ENCODE data around the gene CRYBG3. TPM values are rescaled to one million over a fixed set of nuclear protein-coding genes. Genes with fewer than 3 reads are reported as not detected.

CRYBG3 gene
- total RNA-seq, 1 donor: 23.9 TPM

DNA sequence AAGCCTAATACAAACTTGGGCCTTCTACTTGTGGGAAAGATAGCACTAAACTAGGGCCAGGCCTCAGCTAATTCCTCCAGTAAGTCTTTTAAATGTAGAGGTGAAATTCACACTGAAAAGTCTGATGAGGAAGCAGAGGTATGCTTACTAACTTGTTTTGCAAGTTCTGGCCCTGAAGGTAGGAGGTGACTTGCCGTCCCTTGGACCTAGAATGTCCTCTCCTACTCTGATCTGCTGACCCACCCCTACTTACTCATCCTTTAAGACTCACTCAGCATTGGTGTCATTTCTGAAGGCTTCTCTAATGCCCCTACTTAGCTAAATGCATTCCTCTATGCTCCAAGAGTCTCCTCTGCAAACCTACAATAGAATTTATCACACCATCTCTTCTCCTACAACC is 131.1 kb downstream of the CRYBG3 start:
- no peak overlapping the region for H3K4me3 ChIP-seq (ENCODE audit: low read depth, low read length)
- DNase-seq (ENCODE audit: low read depth): no peak
- TF ChIP-seq, protein P1, sequence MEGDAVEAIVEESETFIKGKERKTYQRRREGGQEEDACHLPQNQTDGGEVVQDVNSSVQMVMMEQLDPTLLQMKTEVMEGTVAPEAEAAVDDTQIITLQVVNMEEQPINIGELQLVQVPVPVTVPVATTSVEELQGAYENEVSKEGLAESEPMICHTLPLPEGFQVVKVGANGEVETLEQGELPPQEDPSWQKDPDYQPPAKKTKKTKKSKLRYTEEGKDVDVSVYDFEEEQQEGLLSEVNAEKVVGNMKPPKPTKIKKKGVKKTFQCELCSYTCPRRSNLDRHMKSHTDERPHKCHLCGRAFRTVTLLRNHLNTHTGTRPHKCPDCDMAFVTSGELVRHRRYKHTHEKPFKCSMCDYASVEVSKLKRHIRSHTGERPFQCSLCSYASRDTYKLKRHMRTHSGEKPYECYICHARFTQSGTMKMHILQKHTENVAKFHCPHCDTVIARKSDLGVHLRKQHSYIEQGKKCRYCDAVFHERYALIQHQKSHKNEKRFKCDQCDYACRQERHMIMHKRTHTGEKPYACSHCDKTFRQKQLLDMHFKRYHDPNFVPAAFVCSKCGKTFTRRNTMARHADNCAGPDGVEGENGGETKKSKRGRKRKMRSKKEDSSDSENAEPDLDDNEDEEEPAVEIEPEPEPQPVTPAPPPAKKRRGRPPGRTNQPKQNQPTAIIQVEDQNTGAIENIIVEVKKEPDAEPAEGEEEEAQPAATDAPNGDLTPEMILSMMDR (IDR thresholded peaks at IDR 0.05; ENCODE audit: insufficient read depth, low read length): no peak

DNA sequence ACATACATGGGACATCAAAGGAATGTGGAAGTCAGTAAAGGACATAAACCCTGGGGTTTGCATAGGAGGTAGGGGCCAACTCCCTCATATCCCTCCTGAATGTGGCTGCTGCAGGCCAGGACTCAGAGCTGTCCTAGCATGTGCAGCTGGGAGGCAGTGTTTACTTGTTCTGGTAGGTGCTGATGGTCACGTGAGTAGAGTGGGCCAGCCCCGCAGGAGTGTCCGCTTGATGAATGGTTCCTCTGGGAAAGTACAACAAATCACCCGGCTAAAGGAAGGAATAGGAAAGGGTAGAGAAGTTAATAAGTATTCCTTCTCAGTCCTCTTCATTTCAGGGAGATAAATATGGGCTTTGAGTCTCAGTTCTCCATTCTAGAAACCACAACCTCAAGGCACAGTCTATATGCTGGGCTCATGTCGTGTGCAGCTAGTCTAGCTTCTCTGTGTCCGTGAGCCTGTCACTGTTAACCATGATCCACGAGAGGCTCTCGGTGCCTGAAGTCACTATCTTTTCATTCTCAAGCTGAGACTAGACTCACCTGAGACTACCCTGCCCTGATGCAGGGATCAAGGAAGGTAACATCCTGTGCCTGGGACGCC is 132.5 kb downstream of the CRYBG3 start:
- TF ChIP-seq, protein P1 (IDR thresholded peaks at IDR 0.05; ENCODE audit: insufficient read depth, low read length): no peak
- H3K4me3 ChIP-seq (ENCODE audit: low read depth, low read length): no peak overlapping the region
- no peak for DNase-seq (ENCODE audit: low read depth)

DNA sequence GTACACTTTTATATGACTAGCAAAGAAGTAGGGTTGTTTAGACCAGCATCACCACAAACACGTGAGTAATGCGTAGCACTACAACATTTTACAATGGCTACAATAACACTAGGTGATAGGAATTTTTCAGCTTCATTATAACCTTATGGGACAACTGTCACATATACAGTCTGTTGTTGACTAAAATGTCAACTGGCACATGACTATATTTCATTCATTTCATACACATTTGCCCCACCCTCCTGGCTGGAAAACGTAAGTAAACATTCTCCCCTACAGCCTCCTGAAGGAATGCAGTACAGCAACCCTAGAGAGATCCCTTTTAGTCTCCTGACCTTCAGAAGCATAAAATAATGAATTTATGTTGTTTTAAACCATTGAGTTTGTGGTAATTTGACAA is 134.2 kb downstream of the CRYBG3 start:
- H3K4me3 ChIP-seq (ENCODE audit: low read depth, low read length): no peak overlapping the region
- TF ChIP-seq, protein P1 (IDR thresholded peaks at IDR 0.05; ENCODE audit: insufficient read depth, low read length): no peak
- no peak for DNase-seq (ENCODE audit: low read depth)

DNA sequence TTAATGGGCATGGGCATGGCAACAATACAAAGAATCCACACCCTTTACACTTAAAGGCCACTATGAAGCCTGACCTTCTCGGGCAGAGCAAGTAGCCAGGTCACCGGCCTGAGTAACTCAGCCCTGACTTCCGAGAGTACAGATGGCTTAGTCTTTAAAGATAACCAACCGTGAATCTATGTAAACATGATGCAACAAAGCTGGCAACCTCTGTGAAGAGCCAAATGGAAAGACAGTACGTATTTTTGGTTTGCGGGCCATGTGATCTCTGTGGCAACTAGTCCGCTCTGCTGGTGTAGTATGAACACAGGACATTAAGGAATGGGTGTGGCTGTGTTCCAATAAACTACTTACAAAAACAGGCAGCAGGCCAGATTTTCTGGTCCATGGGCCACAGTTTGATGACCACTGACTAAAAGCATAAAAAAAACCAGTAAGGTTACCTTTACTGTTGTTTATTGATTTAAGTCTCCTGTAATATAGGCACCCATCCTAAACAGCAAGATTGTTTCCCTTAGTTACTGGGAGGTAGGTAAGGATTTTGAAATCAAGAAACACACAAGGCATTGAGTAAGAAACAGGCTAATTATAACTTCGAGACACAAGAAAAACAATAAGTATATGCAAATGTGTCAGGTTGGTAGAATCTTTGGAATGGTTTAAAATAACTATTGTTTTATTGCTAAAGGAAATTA is 136.0 kb downstream of the CRYBG3 start:
- TF ChIP-seq, protein P1 (IDR thresholded peaks at IDR 0.05; ENCODE audit: insufficient read depth, low read length): no peak
- no peak for DNase-seq (ENCODE audit: low read depth)
- H3K4me3 ChIP-seq (ENCODE audit: low read depth, low read length): no peak overlapping the region

DNA sequence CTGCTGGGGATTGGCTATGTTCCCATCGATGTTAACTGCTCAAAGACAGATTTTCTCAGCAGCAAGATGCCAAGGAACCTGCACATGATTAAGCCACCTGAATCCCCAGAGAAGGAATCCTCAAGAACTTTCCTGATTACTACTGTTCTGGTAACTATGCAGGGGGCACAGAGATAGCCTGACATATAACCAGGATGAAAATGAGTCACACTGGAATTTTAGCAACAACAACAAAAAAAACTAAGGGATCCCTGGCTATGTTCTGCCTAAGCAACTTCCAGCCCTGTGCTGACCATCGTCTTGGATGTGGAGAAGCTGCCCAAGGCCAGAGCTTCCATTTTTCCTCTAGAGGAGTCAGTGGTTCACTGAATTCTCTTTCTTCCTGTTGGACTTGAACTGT is 136.6 kb downstream of the CRYBG3 start:
- TF ChIP-seq, protein P1 (IDR thresholded peaks at IDR 0.05; ENCODE audit: insufficient read depth, low read length): no peak
- peak; percentile 38 for DNase-seq (ENCODE audit: low read depth)
- no peak overlapping the region for H3K4me3 ChIP-seq (ENCODE audit: low read depth, low read length)

DNA sequence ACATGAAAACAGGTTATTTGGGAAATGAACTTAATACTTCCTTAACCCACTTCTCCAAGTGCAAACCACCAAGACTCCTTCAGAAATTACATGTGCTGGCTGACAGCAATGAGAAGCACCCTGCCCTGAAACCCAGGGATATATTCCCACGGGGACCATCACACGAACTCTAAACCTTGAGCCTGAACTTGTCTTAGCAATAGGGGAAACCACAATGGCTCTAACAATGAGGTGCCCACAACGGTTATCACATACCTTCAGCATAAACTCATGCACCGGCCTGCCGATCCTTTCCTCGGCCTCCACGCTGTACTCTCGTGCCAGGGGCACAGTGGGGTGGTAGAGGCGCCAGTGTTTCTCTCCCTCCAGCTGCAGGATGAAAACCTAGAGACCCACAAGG is 137.0 kb downstream of the CRYBG3 start:
- TF ChIP-seq, protein P1 (IDR thresholded peaks at IDR 0.05; ENCODE audit: insufficient read depth, low read length): no peak
- DNase-seq (ENCODE audit: low read depth): no peak
- H3K4me3 ChIP-seq (ENCODE audit: low read depth, low read length): no peak overlapping the region
